ENCODE data around the gene FAM107A. TPM values are rescaled to one million over a fixed set of nuclear protein-coding genes. Genes with fewer than 3 reads are reported as not detected.

Gene FAM107A
- total and polyA plus RNA-seq, 2 of the 13 experiments (the other 11 are each of a cell fraction or from before 2014, with no cell fraction given), result not detected

GRCh38 chr3:58521917-58522631, 55.1 kb downstream of the FAM107A start:
- H3K27ac ChIP-seq (ENCODE audit: extremely low read length, insufficient read depth, low read length), result peak overlapping the region; percentile 88
- BruUV-seq (replicated peaks), result no TSS peak
- no peaks in the 10 kb centered on the region for H3K79me2 ChIP-seq (ENCODE audit: insufficient read depth, low read length)
- H3K27me3 ChIP-seq (ENCODE audit: control insufficient read depth in 1 of 2, insufficient read depth in 2 of 2, low read length in 2 of 2), result no peaks in the 10 kb centered on the region
- no peak overlapping the region for H2AFZ ChIP-seq (ENCODE audit: low read length)
- WGBS (ENCODE audit: low lambda C conversion rate), result 74% methylated on average over 8 of the region's 10 CpGs
- H4K20me1 ChIP-seq (ENCODE audit: insufficient read depth, low read length), result no peaks in the 10 kb centered on the region
- H3K4me3 ChIP-seq (replicated peaks in 1 of 3; ENCODE audit: insufficient read depth in 1 of 3, low read depth in 2 of 3, low read length in 3 of 3), result no peak overlapping the region
- in situ Hi-C loops (cut with HindIII; ENCODE audit: extremely low pct_ligation_motif_present, low pct_unique_long_range_greater_than_20kb) (no loop called here), intact Hi-C loops (cut with micrococcal nuclease; ENCODE audit: unreplicated experiment) (loop anchor here (2.0 kb wide), 2 partner anchors 59 to 89 kb away; partner anchors contain the start of gene PDHB)
- POLR2A ChIA-PET, result interaction anchor here (1.2 to 1.6 kb wide), 5 partner anchors 9 to 52 kb away, joined by 3 to 6 read pairs (median 3); partner anchors contain the start of gene ACOX2
- H3K4me1 ChIP-seq (ENCODE audit: insufficient read depth, low read length), result peaks cover 100% of the 10 kb centered on the region
- 0 out of 2 replicates have a peak overlapping the region, but pooled peaks have one; percentile 52 for H3K4me2 ChIP-seq (ENCODE audit: low read depth, low read length)
- no peaks in the 10 kb centered on the region for H3K9me3 ChIP-seq (ENCODE audit: low read length)
- ATAC-seq (no peak), DNase-seq (ENCODE audit: low spot score) (peak; percentile 46), FAIRE-seq (no peak)
- no peak overlapping the region for H3K9ac ChIP-seq (ENCODE audit: insufficient read depth, low read depth, low read length)
- H3K36me3 ChIP-seq (replicated peaks in 1 of 2; ENCODE audit: control insufficient read depth in 1 of 2, insufficient read depth in 2 of 2, low read length in 2 of 2), result peaks cover 4 to 6% of the 10 kb centered on the region in 2 experiments; a peak in 4 of 5 replicates
- CTCF ChIA-PET (ENCODE audit: low intra/inter-chr PET ratio, low total read pairs), result no interaction called here
- TF ChIP-seq ZNF12 (CRISPR knock-in tag; IDR thresholded peaks at IDR 0.05) (no peak), ETV5 (CRISPR knock-in tag; IDR thresholded peaks at IDR 0.05; ENCODE audit: borderline replicate concordance) (peak; percentile 24; the same call in 1 of the 2 replicates), ZNF441 (CRISPR knock-in tag; IDR thresholded peaks at IDR 0.05; ENCODE audit: borderline replicate concordance) (no peak), NFYC (CRISPR knock-in tag; IDR thresholded peaks at IDR 0.05) (no peak), ZNF713 (CRISPR knock-in tag; IDR thresholded peaks at IDR 0.05) (no peak), ZNF180 (CRISPR knock-in tag; IDR thresholded peaks at IDR 0.05; ENCODE audit: borderline replicate concordance, low read depth) (no peak), WIZ (CRISPR knock-in tag; IDR thresholded peaks at IDR 0.05) (no peak), RFX3 (CRISPR knock-in tag; IDR thresholded peaks at IDR 0.05) (no peak), MXD4 (CRISPR knock-in tag; IDR thresholded peaks at IDR 0.05) (no peak), KLF12 (CRISPR knock-in tag; IDR thresholded peaks at IDR 0.05; ENCODE audit: borderline replicate concordance) (no peak), ZFY (CRISPR knock-in tag; IDR thresholded peaks at IDR 0.05) (peak; percentile 14; the same call in 1 of the 2 replicates), THYN1 (CRISPR knock-in tag; IDR thresholded peaks at IDR 0.05; ENCODE audit: borderline replicate concordance, low read depth) (no peak), ZNF879 (CRISPR knock-in tag; IDR thresholded peaks at IDR 0.05) (no peak)
- TF ChIP-seq, protein P1, sequence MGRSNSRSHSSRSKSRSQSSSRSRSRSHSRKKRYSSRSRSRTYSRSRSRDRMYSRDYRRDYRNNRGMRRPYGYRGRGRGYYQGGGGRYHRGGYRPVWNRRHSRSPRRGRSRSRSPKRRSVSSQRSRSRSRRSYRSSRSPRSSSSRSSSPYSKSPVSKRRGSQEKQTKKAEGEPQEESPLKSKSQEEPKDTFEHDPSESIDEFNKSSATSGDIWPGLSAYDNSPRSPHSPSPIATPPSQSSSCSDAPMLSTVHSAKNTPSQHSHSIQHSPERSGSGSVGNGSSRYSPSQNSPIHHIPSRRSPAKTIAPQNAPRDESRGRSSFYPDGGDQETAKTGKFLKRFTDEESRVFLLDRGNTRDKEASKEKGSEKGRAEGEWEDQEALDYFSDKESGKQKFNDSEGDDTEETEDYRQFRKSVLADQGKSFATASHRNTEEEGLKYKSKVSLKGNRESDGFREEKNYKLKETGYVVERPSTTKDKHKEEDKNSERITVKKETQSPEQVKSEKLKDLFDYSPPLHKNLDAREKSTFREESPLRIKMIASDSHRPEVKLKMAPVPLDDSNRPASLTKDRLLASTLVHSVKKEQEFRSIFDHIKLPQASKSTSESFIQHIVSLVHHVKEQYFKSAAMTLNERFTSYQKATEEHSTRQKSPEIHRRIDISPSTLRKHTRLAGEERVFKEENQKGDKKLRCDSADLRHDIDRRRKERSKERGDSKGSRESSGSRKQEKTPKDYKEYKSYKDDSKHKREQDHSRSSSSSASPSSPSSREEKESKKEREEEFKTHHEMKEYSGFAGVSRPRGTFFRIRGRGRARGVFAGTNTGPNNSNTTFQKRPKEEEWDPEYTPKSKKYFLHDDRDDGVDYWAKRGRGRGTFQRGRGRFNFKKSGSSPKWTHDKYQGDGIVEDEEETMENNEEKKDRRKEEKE (IDR thresholded peaks at IDR 0.05), result no peak
- TF ChIP-seq, protein P2, sequence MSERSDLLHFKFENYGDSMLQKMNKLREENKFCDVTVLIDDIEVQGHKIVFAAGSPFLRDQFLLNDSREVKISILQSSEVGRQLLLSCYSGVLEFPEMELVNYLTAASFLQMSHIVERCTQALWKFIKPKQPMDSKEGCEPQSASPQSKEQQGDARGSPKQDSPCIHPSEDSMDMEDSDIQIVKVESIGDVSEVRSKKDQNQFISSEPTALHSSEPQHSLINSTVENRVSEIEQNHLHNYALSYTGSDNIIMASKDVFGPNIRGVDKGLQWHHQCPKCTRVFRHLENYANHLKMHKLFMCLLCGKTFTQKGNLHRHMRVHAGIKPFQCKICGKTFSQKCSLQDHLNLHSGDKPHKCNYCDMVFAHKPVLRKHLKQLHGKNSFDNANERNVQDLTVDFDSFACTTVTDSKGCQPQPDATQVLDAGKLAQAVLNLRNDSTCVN (CRISPR knock-in tag; IDR thresholded peaks at IDR 0.05; ENCODE audit: borderline replicate concordance), result no peak
- TF ChIP-seq, protein P3, sequence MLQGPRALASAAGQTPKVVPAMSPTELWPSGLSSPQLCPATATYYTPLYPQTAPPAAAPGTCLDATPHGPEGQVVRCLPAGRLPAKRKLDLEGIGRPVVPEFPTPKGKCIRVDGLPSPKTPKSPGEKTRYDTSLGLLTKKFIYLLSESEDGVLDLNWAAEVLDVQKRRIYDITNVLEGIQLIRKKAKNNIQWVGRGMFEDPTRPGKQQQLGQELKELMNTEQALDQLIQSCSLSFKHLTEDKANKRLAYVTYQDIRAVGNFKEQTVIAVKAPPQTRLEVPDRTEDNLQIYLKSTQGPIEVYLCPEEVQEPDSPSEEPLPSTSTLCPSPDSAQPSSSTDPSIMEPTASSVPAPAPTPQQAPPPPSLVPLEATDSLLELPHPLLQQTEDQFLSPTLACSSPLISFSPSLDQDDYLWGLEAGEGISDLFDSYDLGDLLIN (CRISPR knock-in tag; IDR thresholded peaks at IDR 0.05; ENCODE audit: borderline replicate concordance), result no peak
- TF ChIP-seq, protein P4, sequence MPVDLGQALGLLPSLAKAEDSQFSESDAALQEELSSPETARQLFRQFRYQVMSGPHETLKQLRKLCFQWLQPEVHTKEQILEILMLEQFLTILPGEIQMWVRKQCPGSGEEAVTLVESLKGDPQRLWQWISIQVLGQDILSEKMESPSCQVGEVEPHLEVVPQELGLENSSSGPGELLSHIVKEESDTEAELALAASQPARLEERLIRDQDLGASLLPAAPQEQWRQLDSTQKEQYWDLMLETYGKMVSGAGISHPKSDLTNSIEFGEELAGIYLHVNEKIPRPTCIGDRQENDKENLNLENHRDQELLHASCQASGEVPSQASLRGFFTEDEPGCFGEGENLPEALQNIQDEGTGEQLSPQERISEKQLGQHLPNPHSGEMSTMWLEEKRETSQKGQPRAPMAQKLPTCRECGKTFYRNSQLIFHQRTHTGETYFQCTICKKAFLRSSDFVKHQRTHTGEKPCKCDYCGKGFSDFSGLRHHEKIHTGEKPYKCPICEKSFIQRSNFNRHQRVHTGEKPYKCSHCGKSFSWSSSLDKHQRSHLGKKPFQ (CRISPR knock-in tag; IDR thresholded peaks at IDR 0.05; ENCODE audit: insufficient replicate concordance), result no peak

Data from HepG2 (cell line).